SK-N-SH (cell line): ENCODE results near the gene OCA2. TPM values are rescaled to one million over a fixed set of nuclear protein-coding genes. Genes with fewer than 3 reads are reported as not detected.

Experiments used
- CTCF ChIA-PET: fragments of 300-600, 350-600 bp; formaldehyde crosslinking; extraction: SDS; loops from one replicate; lab custom pipeline; 2021; lab: Yijun Ruan, JAX
- POLR2A ChIA-PET: fragments of 350-600 bp; sonication (Branson Sonifier 250); formaldehyde crosslinking; extraction: SDS; loops from one replicate; lab custom pipeline; 2020; ENCODE audit warnings: antibody characterized with exemption, inconsistent platforms; lab: Yijun Ruan, JAX
- DNase-seq: peaks from one replicate; pipeline ENCODE4 v3.0.0; 2012
- H2AFZ ChIP-seq: fragments of 200-600 bp; sonication (generic); 2 replicates; pipeline ENCODE4 v1.8.1; 2016; ENCODE audit warnings: antibody characterized with exemption, mild to moderate bottlenecking, low read depth
- H3F3A ChIP-seq: fragments of 200-600 bp; sonication (generic); replicated peaks from 2 replicates; pipeline ENCODE3; 2016; ENCODE audit warnings: antibody characterized with exemption, mild to moderate bottlenecking; ENCODE audit not compliant: insufficient read depth
- H3K27ac ChIP-seq, 2 experiments: fragments of 200-500 bp in 1 of 2; fragments of 200-600 bp in 1 of 2; sonication (Bioruptor generic) in 1 of 2; sonication (generic), shearing (Covaris generic) in 1 of 2; 2 replicates each; pipeline versions ENCODE4 v1.5.1 to v1.6.1; 2014 to 2016; ENCODE audit warnings: low read depth in 2 of 2, inconsistent platforms in 1 of 2, low read length in 1 of 2, mild to moderate bottlenecking in 1 of 2, mixed read lengths in 1 of 2
- H3K27me3 ChIP-seq: fragments of 200-600 bp; sonication (generic), shearing (Covaris generic); 2 replicates; pipeline ENCODE4 v1.6.1; 2016; ENCODE audit warnings: mixed run types; ENCODE audit not compliant: insufficient read depth
- H3K36me3 ChIP-seq, 2 experiments: fragments of 200-500 bp in 1 of 2; fragments of 200-600 bp in 1 of 2; sonication (Bioruptor generic) in 1 of 2; sonication (generic) in 1 of 2; replicated peaks in 1 of 2; 2 replicates each; pipeline versions ENCODE3 to v1.5.1; 2014 to 2016; ENCODE audit warnings: low read length in 1 of 2, mild to moderate bottlenecking in 1 of 2; ENCODE audit not compliant: insufficient read depth in 2 of 2, control insufficient read depth in 1 of 2
- H3K4me1 ChIP-seq, 2 experiments: fragments of 200-500 bp in 1 of 2; fragments of 200-600 bp in 1 of 2; sonication (Bioruptor generic) in 1 of 2; sonication (generic), shearing (Covaris generic) in 1 of 2; 2 replicates each; pipeline versions ENCODE4 v1.5.1 to v1.6.1; 2014 to 2016; ENCODE audit warnings: low read depth in 1 of 2, low read length in 1 of 2, mixed run types in 1 of 2; ENCODE audit not compliant: insufficient read depth in 2 of 2, control insufficient read depth in 1 of 2
- H3K4me2 ChIP-seq: fragments of 200-600 bp; sonication (generic), shearing (Covaris generic); 2 replicates; pipeline ENCODE4 v1.6.1; 2017; ENCODE audit warnings: mixed run types
- H3K4me3 ChIP-seq, 2 experiments: fragments of 200-500 bp in 1 of 2; fragments of 200-600 bp in 1 of 2; sonication (Bioruptor generic) in 1 of 2; sonication (generic), shearing (Covaris generic) in 1 of 2; 2 replicates each; pipeline versions ENCODE4 v1.5.1 to v1.8.1; 2014 to 2016; ENCODE audit warnings: low read depth in 2 of 2, inconsistent platforms in 1 of 2, low read length in 1 of 2, mild to moderate bottlenecking in 1 of 2, mixed read lengths in 1 of 2, moderate library complexity in 1 of 2
- H3K79me2 ChIP-seq: fragments of 200-600 bp; sonication (generic); 2 replicates; pipeline ENCODE4 v1.8.1; 2017; ENCODE audit warnings: mild to moderate bottlenecking; ENCODE audit not compliant: insufficient read depth
- H3K9ac ChIP-seq: fragments of 200-600 bp; sonication (generic); 2 replicates; pipeline ENCODE4 v1.6.1; 2017; ENCODE audit warnings: mixed run types
- H3K9me2 ChIP-seq: fragments of 200-600 bp; sonication (generic); 2 replicates; pipeline ENCODE4 v1.6.1; 2017; ENCODE audit warnings: mixed run types
- H3K9me3 ChIP-seq: fragments of 200-600 bp; sonication (generic); 2 replicates; pipeline ENCODE4 v1.6.1; 2017; ENCODE audit warnings: mixed run types, mild to moderate bottlenecking, moderate library complexity
- H4K20me1 ChIP-seq: fragments of 200-600 bp; sonication (generic); 2 replicates; pipeline ENCODE4 v1.6.1; 2017; ENCODE audit warnings: mild to moderate bottlenecking, mixed run types; ENCODE audit not compliant: insufficient read depth
- ELF1 ChIP-seq: IDR thresholded peaks from 2 replicates; pipeline ENCODE4 v1.4.0; 2012
- FOSL2 ChIP-seq: IDR thresholded peaks from 2 replicates; pipeline ENCODE4 v1.4.0; 2012; ENCODE audit warnings: low read depth, mild to moderate bottlenecking, moderate library complexity, borderline replicate concordance
- GABPA ChIP-seq: IDR thresholded peaks from 2 replicates; pipeline ENCODE4 v1.4.0; 2012; ENCODE audit warnings: low read depth, mild to moderate bottlenecking
- GATA2 ChIP-seq: sonication (generic); formaldehyde crosslinking; IDR thresholded peaks from 2 replicates; pipeline ENCODE4 v1.5.0; 2020; ENCODE audit warnings: mild to moderate bottlenecking, missing genetic modification reagents
- NRF1 ChIP-seq: IDR thresholded peaks from 2 replicates; pipeline ENCODE4 v1.6.1; 2012; ENCODE audit warnings: low read depth, mild to moderate bottlenecking, low read length
- RXRA ChIP-seq: IDR thresholded peaks from 2 replicates; pipeline ENCODE4 v1.4.0; 2012; ENCODE audit warnings: low read depth, mild to moderate bottlenecking, borderline replicate concordance
- TAF1 ChIP-seq: IDR thresholded peaks from 2 replicates; pipeline ENCODE4 v1.6.1; 2012; ENCODE audit warnings: low read depth, mild to moderate bottlenecking, low read length, moderate library complexity, borderline replicate concordance
- TCF12 ChIP-seq: IDR thresholded peaks from 2 replicates; pipeline ENCODE4 v1.4.0; 2012
- WGBS: methylation state at CpG from one replicate; pipeline ENCODE4 v1.1.6; 2017; ENCODE audit warnings: low lambda C conversion rate; 5-methylcytosine and 5-hydroxymethylcytosine counted together
- polyA plus RNA-seq, 3 experiments: library from polyadenylated mRNA; depleted of rRNA; stranded (reverse); fragments of >200 nt; gene quantifications; 2 replicates each; pipeline ENCODE4 v1.2.3, GENCODE V29; 2012
- TF ChIP-seq, protein P1 (sequence below): IDR thresholded peaks from 2 replicates; pipeline ENCODE4 v1.4.0; 2012; ENCODE audit warnings: low read depth
- TF ChIP-seq, protein P2 (sequence below): IDR thresholded peaks from 2 replicates; pipeline ENCODE4 v1.6.1; 2012; ENCODE audit warnings: mild to moderate bottlenecking, low read depth, low read length, moderate library complexity
- TF ChIP-seq, protein P3 (sequence below): fragments of 150-350 bp; IDR thresholded peaks from 2 replicates; pipeline ENCODE4 v1.6.1; 2016; ENCODE audit warnings: mild to moderate bottlenecking, low read depth, low read length
- TF ChIP-seq, protein P4 (sequence below): fragments of 150-350 bp; IDR thresholded peaks from 2 replicates; pipeline ENCODE4 v1.6.1; 2017; ENCODE audit warnings: antibody characterized with exemption, low read length, low read depth, borderline replicate concordance

The OCA2 gene
- polyA plus RNA-seq, 1 of the 3 experiments (the other 2 are of a cell fraction) = 0.16 TPM

DNA sequence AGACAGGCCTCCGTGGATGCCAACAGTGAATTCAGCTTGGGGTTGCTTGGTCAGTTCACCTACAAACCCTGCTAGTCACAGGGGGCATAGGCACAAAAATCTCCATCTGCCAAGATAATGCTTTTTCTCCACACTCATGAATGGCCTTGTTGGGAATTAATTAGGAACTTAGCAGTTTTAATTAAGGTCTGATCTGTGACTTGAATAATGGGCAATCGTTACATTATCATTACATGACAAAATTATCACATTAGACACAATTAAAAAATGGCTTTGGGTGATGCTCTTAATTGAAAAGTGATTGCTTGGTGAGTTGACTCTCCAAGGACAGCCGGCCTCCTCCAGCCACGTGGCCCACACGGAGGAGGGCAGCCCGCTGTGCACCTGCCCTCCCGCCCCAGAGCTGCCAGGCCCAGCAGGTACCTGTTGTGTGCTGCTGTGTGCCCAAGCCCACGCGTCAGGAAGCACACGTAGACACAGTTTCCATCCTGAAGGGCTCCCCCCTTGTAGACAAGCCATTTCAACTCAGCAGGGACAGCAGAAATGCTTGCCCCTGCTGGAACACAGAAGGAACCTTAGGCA, 274.2 kb downstream of the OCA2 start:
- no peak overlapping the region for H2AFZ ChIP-seq
- no peak overlapping the region for H3K27ac ChIP-seq
- 35% methylated on average over 3 of the region's 10 CpGs for WGBS
- no peak overlapping the region for H3K4me3 ChIP-seq
- ChIA-PET CTCF (interaction anchor here (0.6 kb wide), 1 partner anchor 23 kb away, joined by 3 read pairs; no protein-coding TSS in a partner anchor), POLR2A (no interaction called here)
- H3K79me2 ChIP-seq = no peaks in the 10 kb centered on the region
- H3K9me2 ChIP-seq = no peaks in the 10 kb centered on the region
- no peaks in the 10 kb centered on the region for H3K4me1 ChIP-seq
- TF ChIP-seq FOSL2 (no peak), GATA2 (CRISPR knock-in tag) (no peak), TCF12 (no peak), RXRA (no peak), ELF1 (no peak), TAF1 (no peak), GABPA (no peak)
- TF ChIP-seq, protein P1, sequence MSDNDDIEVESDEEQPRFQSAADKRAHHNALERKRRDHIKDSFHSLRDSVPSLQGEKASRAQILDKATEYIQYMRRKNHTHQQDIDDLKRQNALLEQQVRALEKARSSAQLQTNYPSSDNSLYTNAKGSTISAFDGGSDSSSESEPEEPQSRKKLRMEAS = no peak
- TF ChIP-seq, protein P2, sequence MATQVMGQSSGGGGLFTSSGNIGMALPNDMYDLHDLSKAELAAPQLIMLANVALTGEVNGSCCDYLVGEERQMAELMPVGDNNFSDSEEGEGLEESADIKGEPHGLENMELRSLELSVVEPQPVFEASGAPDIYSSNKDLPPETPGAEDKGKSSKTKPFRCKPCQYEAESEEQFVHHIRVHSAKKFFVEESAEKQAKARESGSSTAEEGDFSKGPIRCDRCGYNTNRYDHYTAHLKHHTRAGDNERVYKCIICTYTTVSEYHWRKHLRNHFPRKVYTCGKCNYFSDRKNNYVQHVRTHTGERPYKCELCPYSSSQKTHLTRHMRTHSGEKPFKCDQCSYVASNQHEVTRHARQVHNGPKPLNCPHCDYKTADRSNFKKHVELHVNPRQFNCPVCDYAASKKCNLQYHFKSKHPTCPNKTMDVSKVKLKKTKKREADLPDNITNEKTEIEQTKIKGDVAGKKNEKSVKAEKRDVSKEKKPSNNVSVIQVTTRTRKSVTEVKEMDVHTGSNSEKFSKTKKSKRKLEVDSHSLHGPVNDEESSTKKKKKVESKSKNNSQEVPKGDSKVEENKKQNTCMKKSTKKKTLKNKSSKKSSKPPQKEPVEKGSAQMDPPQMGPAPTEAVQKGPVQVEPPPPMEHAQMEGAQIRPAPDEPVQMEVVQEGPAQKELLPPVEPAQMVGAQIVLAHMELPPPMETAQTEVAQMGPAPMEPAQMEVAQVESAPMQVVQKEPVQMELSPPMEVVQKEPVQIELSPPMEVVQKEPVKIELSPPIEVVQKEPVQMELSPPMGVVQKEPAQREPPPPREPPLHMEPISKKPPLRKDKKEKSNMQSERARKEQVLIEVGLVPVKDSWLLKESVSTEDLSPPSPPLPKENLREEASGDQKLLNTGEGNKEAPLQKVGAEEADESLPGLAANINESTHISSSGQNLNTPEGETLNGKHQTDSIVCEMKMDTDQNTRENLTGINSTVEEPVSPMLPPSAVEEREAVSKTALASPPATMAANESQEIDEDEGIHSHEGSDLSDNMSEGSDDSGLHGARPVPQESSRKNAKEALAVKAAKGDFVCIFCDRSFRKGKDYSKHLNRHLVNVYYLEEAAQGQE = no peak
- TF ChIP-seq, protein P3, sequence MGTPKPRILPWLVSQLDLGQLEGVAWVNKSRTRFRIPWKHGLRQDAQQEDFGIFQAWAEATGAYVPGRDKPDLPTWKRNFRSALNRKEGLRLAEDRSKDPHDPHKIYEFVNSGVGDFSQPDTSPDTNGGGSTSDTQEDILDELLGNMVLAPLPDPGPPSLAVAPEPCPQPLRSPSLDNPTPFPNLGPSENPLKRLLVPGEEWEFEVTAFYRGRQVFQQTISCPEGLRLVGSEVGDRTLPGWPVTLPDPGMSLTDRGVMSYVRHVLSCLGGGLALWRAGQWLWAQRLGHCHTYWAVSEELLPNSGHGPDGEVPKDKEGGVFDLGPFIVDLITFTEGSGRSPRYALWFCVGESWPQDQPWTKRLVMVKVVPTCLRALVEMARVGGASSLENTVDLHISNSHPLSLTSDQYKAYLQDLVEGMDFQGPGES = no peak
- TF ChIP-seq, protein P4, sequence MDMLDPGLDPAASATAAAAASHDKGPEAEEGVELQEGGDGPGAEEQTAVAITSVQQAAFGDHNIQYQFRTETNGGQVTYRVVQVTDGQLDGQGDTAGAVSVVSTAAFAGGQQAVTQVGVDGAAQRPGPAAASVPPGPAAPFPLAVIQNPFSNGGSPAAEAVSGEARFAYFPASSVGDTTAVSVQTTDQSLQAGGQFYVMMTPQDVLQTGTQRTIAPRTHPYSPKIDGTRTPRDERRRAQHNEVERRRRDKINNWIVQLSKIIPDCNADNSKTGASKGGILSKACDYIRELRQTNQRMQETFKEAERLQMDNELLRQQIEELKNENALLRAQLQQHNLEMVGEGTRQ = no peak
- no peaks in the 10 kb centered on the region for H4K20me1 ChIP-seq
- H3K9me3 ChIP-seq = 0 out of 2 replicates have a peak, but pooled peaks cover 4% of the 10 kb centered on the region
- H3F3A ChIP-seq = no peaks in the 10 kb centered on the region
- no peaks in the 10 kb centered on the region for H3K27me3 ChIP-seq
- no peaks in the 10 kb centered on the region for H3K36me3 ChIP-seq
- DNase-seq = no peak
- no peak overlapping the region for H3K4me2 ChIP-seq
- no peak overlapping the region for H3K9ac ChIP-seq

DNA sequence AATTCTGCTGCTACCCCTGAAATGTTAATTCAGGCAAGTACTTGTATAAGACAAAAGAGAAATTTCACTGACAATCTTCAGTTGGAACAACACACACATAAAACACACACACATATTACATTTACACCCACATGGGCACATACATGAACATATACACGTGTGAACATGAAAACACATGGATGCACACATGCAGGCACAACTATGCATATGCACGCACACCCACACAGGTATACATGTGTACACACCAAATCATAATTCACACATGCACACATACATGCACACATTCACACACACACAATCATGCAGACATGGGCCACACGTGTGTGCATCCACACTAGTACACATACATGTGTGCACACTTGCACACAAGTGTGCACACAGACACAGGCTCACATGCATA, 277.8 kb downstream of the OCA2 start:
- H3K9me2 ChIP-seq = no peaks in the 10 kb centered on the region
- H3K9me3 ChIP-seq = 0 out of 2 replicates have a peak, but pooled peaks cover 4% of the 10 kb centered on the region
- H2AFZ ChIP-seq = no peak overlapping the region
- WGBS = 24% methylated on average over 3 of the region's 3 CpGs
- no peaks in the 10 kb centered on the region for H4K20me1 ChIP-seq
- no peak overlapping the region for H3K4me3 ChIP-seq
- no peaks in the 10 kb centered on the region for H3K36me3 ChIP-seq
- no peak overlapping the region for H3K9ac ChIP-seq
- ChIA-PET POLR2A (no interaction called here), CTCF (no interaction called here)
- no peak overlapping the region for H3K27ac ChIP-seq
- TF ChIP-seq NRF1 = no peak
- H3K79me2 ChIP-seq = no peaks in the 10 kb centered on the region
- no peak for DNase-seq
- H3K4me2 ChIP-seq = no peak overlapping the region
- no peaks in the 10 kb centered on the region for H3F3A ChIP-seq
- no peaks in the 10 kb centered on the region for H3K4me1 ChIP-seq
- no peaks in the 10 kb centered on the region for H3K27me3 ChIP-seq
